WI38 (cell line): Measurements from ENCODE around the gene ODAD3.

Experiments
- H3K4me3 ChIP-seq: 2 replicates; pipeline ENCODE4 v1.5.1; 2011; ENCODE audit warnings: low read depth, mild to moderate bottlenecking, control low read depth, low read length
- TF ChIP-seq, protein P1 (sequence below): IDR thresholded peaks from 2 replicates; pipeline ENCODE4 v1.5.1; 2012; ENCODE audit warnings: low read depth, mild to moderate bottlenecking, control low read depth, low read length

Gene ODAD3

DNA sequence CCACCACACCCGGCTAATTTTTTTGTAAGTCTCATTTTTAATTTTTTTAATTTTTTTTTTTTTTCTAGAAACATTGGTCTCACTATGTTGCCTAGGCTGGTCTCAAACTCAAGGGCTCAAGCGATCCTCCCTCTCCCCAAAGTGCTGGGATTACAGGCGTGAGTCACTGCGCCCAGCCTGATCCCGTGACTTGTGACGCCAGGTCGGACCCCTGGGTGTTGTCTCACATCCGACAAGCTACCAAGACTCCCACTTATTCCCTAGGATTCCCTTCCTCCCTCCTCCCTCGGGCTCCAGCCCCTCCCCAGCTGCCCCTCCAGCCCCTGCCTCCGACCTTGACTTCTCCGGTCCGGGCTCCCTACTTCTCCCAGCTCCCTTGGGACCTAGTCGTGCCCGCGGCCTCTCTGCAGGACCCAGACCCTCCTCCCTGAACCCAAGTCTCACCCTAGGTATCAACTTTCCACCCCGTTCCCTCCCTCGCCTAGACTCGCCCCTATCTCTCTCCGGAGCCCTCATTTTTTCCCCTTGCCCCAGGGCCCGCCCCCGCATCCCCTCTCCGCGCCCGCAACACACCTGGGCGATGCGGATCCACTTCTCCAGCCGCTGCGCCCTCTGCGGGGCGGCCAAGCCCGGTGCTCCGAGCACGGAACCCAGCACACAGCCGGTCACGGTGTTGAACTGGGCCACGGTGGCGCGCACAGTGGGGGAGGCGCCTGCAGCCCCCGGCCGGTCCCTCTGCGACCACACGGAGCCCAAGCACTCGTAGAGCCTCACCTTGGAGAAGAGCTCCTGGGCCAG is 28.9 kb downstream of the ODAD3 start:
- TF ChIP-seq, protein P1, sequence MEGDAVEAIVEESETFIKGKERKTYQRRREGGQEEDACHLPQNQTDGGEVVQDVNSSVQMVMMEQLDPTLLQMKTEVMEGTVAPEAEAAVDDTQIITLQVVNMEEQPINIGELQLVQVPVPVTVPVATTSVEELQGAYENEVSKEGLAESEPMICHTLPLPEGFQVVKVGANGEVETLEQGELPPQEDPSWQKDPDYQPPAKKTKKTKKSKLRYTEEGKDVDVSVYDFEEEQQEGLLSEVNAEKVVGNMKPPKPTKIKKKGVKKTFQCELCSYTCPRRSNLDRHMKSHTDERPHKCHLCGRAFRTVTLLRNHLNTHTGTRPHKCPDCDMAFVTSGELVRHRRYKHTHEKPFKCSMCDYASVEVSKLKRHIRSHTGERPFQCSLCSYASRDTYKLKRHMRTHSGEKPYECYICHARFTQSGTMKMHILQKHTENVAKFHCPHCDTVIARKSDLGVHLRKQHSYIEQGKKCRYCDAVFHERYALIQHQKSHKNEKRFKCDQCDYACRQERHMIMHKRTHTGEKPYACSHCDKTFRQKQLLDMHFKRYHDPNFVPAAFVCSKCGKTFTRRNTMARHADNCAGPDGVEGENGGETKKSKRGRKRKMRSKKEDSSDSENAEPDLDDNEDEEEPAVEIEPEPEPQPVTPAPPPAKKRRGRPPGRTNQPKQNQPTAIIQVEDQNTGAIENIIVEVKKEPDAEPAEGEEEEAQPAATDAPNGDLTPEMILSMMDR, result no peak
- H3K4me3 ChIP-seq, result no peak overlapping the region

DNA sequence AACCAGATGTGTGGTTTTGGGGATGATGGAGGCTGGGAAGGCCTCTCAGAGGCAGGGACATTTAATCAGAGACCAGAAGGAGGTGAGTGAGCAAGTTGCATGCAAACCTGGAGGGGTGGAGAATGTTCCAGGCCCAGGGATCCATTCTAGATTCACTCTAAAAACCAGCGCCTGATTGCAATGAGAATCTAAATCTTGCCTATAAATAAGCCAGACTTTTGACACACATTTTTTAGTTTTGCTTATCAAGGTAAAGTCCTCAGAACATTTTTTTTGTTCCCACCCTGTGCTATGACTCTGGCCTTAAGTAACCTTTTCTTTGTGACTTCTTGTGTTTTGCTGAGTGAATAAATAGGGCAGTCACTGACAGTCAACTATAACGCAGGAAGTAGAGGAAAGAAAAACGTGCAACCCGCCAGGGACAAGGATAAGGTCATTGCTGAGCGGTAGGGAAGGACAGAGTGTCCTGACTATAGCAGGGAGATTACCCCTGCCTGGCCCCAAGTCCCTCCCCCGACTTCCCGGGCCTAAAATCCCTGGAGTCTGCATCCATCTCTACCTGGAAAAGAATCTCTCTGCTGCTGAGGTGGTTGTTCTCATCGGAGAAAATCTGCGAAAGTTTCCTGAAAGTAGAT is 30.2 kb downstream of the ODAD3 start:
- H3K4me3 ChIP-seq, result no peak overlapping the region
- TF ChIP-seq, protein P1, result no peak

DNA sequence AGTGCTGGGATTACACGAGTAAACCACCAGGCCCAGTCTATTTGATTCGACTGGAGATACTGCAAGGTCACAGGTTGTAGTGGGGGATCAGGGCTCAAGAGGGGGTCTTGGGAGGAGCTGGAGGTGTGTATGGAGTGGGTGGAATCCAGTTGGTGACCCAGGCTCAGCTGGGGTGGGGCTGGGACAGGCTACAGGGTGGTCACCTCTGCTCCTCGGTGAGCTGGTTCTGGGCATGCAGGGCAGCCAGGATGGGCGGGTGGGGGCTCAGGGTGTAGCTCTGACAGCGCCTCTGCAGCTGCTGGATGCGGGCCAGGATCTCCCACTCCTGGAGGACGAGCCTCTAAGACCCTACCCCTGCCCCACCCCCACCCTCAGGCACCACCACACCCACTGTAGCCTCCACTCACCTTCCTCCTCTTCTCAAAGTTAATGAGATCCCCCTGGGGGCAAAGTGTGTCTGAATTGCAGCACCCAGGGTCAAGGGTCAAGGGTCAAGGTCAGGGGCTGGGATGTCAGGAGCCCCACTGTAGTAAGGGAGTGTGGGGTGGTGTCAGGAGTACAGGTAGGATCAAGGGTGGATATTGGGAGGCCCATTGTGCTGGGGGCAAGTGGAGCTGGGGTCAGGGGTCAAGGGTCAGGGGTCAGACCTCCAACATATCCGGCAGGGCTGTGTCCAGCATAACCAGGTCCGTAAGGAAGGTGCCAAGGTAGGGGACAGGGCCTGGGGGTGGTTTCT is 32.9 kb downstream of the ODAD3 start:
- TF ChIP-seq, protein P1, result no peak
- H3K4me3 ChIP-seq, result no peak overlapping the region

DNA sequence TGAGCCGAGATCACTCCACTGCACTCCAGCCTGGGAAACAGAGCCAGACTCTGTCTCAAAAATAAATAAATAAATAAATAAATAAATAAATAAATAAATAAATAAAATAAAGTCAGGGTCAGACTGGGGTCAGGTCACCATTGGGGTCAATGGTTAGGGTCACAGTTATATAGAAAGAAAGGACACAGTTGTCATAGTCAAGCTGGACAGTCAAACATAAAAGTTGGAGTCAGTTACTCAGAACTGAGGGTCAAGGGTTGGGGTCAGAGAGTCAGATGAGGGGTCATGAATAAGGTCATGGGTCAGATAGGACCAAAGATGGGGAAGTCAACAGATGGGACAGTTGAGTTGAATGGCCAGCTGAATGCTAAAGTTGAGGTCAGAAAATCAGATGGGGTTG is 34.1 kb downstream of the ODAD3 start:
- TF ChIP-seq, protein P1, result no peak
- H3K4me3 ChIP-seq, result no peak overlapping the region

DNA sequence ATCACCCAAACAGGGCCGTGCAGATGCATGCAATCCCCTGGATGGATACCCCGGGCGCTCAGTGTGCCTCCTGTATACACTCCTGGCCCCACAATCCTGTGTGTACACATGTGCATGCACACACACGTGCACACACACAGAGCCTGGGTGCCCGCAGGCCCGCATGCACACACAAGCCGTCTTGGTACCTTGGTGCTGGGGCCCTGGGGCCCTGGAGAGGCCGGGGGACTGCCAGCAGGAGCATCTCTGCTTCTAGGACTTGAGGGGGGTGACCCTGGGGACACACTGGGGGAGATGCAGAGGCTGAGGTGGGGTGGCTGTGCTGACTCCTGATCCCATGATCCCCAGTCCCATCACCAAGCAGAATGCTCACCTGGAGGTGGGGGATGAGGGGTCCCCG is 35.3 kb downstream of the ODAD3 start:
- TF ChIP-seq, protein P1, result no peak
- no peak overlapping the region for H3K4me3 ChIP-seq

DNA sequence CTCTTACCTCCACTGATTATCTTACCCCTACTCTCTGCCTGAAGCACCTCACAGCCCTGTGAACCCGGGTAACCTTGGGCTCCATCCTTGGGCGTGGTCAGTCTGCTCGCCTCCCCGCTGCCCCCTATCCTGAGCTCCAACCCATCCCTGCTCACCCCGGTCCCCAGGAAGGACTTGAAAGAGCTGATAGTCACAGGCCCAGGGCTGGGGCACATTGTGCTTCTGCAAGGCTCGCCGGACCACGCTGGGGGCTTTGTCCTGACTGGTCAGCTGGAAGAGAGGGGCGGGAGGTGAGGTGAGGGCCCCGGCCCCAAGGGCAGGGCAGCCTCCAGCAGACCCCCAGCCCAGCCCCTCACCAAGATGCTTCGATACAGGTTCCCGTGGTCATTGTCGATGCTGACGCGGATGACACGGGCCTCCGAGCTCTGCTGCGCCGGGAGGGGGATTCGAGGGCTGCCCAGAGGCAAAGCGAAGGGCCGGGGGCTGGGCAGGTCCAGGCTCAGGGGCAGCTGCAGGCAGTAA is 37.8 kb downstream of the ODAD3 start:
- TF ChIP-seq, protein P1, result no peak
- H3K4me3 ChIP-seq, result no peak overlapping the region
